NCI-H2171 (cell line): ENCODE data around the gene TBC1D4.

Experiments used
- DNase-seq: peaks from one replicate; lab custom pipeline; 2025; lab: John Stamatoyannopoulos, UW

The TBC1D4 gene, protein sequence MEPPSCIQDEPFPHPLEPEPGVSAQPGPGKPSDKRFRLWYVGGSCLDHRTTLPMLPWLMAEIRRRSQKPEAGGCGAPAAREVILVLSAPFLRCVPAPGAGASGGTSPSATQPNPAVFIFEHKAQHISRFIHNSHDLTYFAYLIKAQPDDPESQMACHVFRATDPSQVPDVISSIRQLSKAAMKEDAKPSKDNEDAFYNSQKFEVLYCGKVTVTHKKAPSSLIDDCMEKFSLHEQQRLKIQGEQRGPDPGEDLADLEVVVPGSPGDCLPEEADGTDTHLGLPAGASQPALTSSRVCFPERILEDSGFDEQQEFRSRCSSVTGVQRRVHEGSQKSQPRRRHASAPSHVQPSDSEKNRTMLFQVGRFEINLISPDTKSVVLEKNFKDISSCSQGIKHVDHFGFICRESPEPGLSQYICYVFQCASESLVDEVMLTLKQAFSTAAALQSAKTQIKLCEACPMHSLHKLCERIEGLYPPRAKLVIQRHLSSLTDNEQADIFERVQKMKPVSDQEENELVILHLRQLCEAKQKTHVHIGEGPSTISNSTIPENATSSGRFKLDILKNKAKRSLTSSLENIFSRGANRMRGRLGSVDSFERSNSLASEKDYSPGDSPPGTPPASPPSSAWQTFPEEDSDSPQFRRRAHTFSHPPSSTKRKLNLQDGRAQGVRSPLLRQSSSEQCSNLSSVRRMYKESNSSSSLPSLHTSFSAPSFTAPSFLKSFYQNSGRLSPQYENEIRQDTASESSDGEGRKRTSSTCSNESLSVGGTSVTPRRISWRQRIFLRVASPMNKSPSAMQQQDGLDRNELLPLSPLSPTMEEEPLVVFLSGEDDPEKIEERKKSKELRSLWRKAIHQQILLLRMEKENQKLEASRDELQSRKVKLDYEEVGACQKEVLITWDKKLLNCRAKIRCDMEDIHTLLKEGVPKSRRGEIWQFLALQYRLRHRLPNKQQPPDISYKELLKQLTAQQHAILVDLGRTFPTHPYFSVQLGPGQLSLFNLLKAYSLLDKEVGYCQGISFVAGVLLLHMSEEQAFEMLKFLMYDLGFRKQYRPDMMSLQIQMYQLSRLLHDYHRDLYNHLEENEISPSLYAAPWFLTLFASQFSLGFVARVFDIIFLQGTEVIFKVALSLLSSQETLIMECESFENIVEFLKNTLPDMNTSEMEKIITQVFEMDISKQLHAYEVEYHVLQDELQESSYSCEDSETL (N-terminal part only)

DNA sequence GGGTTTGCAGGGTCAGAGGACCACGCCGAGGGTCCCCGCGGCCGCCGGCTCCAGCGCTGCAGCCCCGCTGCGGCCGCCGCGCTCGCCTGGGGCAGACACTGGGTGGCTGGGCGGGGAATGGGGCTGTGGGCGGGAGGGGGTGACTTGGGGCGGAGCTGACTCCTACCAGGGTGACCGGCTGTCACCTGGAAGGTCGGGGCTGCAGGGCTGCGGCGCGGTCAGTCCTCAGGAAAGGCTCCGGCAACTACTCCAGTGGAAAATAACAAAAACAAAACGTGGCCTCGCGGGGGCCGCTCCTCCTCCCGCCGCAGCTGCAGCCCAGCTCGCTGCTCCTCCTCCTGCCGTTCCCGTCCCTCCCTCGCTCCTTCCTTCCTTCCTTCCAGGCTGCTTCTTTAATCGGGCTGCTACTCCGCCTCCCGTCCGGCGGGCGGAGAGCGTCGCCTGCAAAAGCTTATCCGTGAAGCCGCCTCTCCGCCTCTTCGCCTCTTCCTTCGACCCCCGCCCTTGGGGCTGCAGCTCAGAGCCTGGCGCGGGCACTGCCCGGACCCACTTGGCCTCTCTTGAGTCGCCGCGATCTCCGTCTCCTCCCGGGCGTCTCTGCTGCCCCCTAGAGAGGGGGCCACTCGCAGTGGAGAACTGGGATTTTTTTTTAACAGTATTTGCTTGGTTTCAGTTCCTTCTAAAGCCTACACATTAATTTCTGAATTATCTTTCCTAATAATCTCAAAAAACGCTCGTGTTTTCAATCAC, at the start of gene TBC1D4:
Gene TBC1D4, minus strand, starts transcription at position 100 of the 750 bp plus-strand sequence. CDS start 402 bp downstream, outside the sequence.
- peak; percentile 84 for DNase-seq

DNA sequence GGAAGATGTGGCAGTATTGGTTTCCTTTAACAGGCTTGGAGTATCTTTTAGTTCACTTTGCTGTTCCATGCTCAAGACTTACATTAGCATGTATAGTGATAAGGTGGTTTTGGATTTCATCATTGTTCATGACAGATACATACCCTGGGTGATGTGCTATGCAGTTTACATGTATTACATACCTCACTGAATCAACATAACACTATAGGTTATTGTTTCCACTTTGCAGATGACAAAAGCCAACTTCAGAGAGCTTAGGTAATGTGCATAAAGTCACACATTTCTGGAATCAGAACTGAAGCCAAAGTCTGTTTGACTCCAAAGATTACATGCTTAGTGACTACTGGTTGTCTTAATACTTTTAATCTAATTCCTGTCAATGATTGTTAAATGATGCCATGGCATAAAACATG, 48.6 kb upstream of the TBC1D4 start:
- no peak for DNase-seq

DNA sequence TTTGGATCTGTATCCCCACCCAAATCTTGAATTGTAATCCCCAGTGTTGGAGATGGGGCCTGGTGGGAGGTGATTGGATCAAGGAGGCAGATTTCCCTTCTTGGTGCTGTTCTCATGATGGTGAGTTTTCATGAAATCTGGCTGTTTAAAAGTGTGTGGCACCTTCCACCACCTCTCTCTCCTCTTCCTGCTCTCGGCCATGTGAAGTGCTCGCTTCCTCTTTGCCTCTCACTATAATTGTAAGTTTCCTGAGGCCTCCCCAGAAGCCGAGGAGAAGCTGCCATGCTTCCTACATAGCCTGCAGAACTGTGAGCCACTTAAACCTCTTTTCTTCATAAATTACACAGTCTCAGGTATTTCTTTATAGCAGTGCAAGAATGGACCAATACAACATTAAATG, 40.0 kb upstream of the TBC1D4 start:
- DNase-seq: no peak

DNA sequence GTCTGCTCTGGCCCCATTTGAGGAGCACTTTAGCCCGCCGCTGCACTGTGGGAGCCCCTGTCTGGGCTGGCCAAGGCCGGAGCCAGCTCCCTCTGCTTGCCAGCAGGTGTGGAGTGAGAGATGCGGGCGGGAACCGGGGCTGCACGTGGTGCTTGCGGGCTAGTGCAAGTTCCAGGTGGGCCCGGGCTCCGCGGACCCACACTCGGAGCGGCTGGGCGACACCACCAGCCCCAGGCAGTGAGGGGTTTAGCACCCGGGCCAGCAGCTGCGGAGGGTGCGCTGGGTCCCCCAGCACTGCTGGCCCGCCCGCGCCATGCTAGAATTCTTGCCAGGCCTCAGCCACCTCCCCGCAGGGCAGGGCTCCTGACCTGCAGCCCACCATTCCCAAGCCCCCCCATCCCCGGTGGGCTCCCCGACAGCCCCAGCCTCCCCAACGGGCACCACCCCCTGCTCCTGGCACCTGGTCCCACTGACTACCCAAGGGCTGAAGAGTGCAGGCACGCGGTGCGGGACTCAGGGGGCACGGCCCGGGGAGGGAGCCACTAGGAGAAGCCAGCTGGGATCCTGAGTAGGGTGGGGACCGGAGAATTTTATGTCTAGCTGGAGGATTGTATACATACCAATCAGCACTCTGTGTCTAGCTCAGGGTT, 36.6 kb upstream of the TBC1D4 start:
- no peak for DNase-seq

DNA sequence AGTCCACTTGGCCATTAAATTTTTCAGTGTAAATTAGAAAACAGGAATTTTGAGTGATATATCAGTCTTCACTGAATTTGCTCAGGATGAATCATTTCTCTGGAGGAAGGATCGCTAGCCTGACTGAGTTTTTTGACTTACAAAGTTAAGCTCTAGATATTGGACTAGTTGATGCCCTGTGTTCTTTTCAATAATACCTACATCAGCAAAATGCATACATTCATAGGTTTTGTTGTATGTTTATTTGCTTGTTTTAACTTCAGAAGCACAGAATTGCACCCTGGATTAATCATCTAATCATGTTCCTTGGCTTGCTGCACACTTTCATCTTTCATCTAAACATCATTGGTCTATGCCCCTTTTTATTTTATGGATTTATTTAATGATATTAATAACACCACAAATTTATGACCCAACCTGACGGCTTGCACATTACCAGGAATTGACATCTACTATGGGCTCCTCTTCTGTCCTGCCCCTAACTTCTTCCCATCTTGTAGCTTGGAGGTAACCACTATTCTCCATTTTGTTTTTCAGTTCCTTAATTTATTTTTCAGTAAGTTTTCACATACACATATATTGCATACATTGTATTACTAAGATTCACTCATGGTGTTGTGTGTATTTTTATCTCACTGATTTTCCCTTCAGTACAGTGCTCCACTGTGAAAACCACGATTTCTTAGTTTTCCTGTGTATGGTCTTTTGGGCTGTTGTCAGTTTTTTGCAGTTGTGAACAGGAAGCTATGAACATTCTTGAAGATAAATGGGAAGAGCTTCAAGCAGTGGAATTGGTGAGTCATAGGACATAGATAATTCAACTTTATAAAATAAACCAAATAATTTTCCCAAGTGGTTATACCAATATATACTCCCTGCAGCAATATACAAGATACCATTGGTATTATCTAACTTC, 32.4 kb upstream of the TBC1D4 start:
- no peak for DNase-seq

DNA sequence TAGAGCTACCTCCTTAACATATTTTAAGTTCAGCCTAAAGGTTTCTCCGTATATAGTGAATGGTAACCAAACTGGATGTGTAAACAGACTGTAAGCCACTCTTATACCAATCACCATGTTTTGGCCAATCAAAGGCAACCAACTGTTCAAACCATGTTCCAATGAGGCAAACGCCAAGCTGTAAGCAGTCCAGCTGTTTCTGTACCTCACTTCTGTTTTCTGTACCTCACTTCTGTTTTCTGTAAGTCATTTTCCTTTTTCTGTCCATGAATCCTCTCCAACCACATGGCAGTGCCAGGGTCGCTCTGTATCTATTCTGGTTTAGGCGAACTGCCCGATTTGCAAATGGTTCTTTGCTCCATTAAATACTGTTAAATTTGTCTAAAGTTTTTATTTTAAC, 31.3 kb upstream of the TBC1D4 start:
- no peak for DNase-seq

DNA sequence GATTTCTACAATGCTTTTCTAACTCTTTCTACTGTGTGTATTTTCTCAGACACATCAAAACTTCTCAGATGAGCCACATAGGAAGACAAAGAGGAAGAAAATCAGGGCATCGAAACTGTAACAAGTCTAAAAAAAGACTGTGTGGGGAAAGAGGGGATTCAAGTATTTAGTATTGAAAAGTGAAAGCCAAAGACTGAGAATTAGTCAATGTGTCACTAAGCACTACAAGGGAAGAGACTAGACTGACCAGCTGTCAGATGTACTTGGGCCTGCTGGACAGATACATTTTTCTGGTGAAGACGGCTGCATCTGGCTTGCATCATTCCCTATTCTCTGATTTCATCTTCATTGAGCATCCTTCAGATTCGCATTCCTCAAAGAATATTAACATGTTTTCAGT, 30.3 kb upstream of the TBC1D4 start:
- DNase-seq: no peak

DNA sequence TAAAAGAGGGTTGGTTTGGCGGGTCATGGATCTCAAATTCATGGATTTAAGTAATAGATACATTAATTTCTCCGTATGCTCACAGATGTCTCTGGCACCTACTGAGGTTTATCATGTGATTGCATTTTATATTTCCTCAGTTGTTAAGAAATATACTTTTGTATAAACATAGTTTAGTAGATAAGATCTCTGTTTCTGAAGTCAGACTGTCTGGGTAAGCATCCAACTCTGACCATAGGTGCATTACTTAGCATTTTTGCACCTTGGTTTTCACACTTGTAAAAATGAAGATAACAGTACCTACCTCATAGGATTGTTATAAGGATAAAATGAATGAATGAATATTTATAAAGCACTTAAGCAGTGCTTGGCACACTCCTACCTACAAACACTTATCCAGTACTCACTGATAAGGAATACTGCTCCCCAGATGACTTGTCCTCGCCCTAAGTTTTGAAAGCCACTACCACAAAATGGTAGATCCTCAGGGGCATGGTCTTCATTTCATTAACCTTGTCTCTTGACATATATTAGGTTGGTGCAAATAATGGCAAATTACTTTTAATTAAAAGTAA, 29.2 kb upstream of the TBC1D4 start:
- no peak for DNase-seq

DNA sequence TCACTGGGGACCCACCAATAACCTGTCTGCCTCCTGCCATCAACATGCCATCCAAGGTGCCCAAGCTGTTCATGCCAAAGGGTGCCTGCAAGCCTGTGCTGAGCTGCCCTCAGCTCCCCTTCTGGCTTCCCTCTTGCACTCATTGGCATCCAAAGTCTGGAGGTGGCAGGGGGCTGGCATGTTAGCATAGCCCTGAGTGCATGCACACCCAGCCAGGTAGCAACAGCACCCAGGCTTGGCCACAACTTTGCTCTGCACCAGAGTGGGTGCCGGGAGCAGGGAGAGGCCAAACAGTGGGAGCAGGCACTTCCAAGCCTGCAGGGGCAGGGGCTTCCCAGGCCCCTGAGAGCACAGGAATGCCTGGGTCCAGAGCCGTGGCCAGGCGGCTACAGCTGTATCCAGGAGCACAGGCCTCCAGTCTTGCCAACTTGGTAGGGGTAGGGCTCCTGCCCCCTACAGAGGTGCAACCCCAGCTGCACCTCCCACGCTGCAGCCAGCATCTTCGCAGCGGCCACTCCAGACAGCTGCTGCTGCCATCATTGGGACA, 26.1 kb upstream of the TBC1D4 start:
- no peak for DNase-seq

DNA sequence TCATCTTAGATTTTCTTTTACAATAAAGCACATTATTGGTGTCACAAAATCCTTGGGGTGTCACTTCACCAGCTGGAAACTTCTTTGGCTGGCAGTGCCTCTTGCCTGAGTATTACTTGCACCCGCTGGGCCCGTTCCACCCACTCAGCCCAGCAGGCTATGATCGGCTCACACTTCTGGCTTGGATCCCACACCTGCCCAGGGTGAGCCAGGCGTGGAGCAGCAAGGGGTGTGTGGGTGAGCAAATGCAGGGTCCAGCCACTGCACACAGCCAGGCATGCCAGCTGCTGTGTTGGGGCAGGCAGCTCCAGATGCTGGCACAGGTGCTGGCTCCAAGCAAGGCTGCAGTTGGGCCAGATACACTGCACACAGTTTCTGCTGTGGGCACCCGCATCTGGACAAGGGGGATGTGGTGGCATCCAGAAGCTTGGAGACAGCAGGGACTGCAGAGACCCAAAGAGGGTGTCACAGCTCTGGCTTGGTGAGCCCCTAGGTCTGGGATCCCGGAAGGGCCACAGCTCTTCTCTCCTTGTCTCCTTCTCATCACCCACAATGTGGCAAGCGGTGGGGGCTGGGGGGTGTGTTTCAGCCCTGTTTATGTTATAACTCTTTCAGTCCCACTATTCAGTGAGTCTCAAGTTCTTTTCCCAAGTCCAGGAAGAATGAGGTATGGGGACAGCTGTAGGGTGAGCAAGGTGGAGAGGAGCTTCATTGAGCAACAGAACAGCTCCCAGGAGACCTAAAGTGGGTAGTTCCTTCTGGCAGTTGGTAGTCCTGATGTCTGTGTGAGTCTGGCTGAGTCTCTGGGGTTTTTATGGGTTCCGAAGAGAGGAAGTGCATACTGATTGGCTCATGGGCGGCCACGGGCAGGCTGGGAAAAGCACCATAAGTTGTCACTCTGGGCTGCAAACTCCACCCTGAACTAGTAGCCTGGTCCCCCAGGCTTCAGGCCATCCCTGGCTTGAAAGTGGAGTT, 25.3 kb upstream of the TBC1D4 start:
- no peak for DNase-seq

DNA sequence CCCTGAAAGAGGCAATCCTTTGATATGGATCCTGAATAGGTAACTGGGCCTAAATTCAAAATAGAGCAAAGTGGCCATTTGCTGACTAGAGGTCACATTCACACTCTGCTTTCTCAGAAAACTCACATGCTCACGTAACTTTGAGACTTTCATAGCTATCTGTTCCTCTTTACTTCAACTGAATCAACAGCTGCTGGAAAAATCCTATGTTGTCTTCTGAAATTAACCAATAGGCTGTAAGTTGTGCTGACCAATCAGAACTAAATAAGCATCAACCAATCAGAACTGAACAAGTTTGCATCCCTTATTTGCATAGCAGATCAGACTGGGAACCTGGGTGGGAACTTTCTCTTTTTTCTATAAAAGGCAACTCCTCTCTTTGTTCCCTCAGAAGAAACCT, 24.0 kb upstream of the TBC1D4 start:
- DNase-seq: no peak

DNA sequence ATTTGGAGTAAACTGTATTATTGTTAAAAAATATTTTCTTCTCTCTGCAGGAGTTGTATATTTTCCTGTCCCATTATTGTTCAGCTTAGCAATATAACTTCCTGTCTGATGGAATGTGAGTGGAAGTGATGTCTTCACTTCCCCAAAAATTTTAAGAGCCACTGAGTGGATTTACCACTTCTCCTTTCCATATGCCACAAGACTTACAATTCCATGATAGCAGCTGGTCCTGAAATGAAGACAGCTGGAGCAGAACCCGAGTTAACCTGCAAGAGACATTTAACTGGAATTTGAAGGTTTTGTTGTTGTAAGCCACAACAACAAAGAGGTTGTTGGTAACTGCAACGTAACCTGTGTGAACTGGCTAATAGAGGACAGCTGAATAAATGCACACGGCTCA, 23.4 kb upstream of the TBC1D4 start:
- DNase-seq: no peak

DNA sequence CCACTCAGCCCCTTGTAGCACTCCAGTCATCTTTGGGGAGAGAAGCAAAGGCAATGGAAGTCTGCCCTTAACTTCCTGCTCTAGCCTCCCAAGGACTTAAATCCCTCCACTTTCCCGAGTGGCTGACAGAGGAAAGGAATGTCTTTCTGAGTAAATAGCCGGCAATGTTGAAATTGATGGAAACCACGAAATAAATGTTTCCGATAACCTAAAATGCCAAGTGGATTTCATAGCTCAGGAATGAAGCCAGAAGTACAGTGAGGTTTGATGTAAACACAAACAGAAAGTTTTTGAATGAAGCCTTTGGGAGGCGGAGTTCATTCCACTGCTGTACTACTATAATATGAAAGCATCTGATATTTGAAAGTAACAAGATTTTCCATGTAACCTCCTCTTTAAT, 14.0 kb upstream of the TBC1D4 start:
- DNase-seq: no peak

DNA sequence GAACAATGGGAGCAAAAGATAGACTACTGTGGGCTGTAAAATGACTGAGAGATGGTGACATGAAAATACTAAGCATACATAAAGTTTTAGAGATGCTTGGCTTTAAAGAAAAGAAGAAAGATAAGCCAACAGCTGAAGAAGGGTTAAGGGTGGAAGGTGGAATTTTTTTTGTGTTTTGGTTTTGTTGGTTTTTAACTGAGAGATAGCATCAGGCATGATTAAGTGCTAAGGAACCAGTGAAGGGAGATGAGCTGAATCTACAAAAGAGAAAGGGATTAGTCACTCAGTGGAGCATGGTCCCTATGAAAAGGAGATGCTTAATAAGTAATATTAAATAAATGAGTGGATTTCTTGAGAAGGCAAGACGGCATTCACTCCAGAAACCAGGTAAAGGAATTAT, 12.5 kb upstream of the TBC1D4 start:
- DNase-seq: no peak

DNA sequence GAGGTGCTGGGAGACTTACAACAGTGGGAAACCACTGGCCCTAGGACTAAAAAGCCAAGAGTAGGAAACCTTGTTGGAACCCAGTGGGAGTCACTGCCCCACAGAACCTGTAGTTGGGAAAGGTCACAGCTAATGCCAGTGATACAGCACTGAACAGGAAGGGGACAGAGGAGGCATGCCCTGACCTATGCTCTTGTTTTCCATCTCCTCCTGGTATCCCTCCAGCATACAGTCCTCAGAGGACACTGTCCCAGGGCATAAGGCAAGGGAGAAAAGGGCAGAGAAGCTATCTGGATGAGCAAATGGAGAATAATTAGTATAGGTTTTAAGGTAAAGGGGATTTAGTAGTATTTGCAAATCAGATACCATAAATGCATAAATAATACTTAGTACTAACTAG, 11.2 kb upstream of the TBC1D4 start:
- no peak for DNase-seq

DNA sequence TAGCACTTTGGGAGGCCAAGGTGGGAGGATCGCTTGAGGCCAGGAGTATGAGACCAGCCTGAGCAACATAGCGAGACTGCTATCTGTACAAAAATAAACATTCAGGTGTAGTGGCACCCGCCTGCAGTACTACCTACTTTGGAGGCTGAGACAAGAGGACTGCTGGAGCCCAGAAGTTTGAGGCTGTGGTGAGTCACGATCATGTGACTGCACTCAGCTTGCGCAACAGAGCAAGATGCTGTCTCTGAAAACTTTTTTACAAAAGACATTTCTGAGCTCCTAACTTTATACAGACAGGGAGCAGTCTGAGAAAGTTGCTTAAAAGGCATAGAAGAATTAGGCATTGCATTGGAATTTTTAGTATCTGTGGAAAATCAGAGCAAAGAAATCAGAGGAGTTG, 10.4 kb upstream of the TBC1D4 start:
- no peak for DNase-seq

DNA sequence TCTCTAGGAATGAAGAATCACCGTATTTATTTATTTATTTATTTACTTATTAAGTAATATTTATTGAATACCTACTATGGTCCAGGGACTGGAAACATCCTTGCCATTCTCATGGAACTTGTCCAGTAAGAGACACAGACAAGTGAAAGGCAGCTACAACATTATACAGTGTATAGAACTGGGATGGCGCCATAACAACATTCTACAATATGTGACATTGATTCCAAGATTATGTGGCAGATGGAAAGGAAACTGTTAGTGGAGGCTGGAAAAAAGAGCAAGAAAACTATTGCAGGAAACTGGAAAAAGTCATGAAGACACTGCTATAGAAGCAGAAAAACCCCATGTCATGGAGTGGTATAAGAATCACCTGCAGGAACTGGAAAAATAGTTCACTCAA, 9.4 kb upstream of the TBC1D4 start:
- no peak for DNase-seq
